Measurements from ENCODE around the gene TBC1D10B.
"Not testable (repeated sequence)": the region's sequence is repeated elsewhere in the genome, so short reads cannot be mapped to it uniquely, and the experiment has no call there.

TBC1D10B gene

GRCh38 chr16:30338715-30339114 lies 31.6 kb downstream of the TBC1D10B start:
- in situ Hi-C loops (cut with MboI; ENCODE audit: low sequenced_read_pairs) = not testable (repeated sequence)

GRCh38 chr16:30337964-30338357 lies 32.3 kb downstream of the TBC1D10B start:
- in situ Hi-C loops (cut with MboI; ENCODE audit: low sequenced_read_pairs) = not testable (repeated sequence)

GRCh38 chr16:30335598-30336474 lies 34.5 kb downstream of the TBC1D10B start:
- in situ Hi-C loops (cut with MboI; ENCODE audit: low sequenced_read_pairs) = no loop called here

- in situ Hi-C loops (cut with MboI; ENCODE audit: low sequenced_read_pairs) = not testable (repeated sequence)
Observed at GRCh38 chr16:30335028-30335597, 35.2 kb downstream of the TBC1D10B start.

GRCh38 chr16:30334473-30334989 lies 35.8 kb downstream of the TBC1D10B start:
- in situ Hi-C loops (cut with MboI; ENCODE audit: low sequenced_read_pairs) = not testable (repeated sequence)

- in situ Hi-C loops (cut with MboI; ENCODE audit: low sequenced_read_pairs) = not testable (repeated sequence)
Observed at GRCh38 chr16:30324220-30324619, 46.1 kb downstream of the TBC1D10B start.

- in situ Hi-C loops (cut with MboI; ENCODE audit: low sequenced_read_pairs) = not testable (repeated sequence)
Observed at GRCh38 chr16:30318647-30319046, 51.6 kb downstream of the TBC1D10B start.

GRCh38 chr16:30310937-30311336 lies 59.4 kb downstream of the TBC1D10B start:
- in situ Hi-C loops (cut with MboI; ENCODE audit: low sequenced_read_pairs) = not testable (repeated sequence)

GRCh38 chr16:30309255-30309654 lies 61.0 kb downstream of the TBC1D10B start:
- in situ Hi-C loops (cut with MboI; ENCODE audit: low sequenced_read_pairs) = not testable (repeated sequence)
